Nephron progenitor cell (in vitro differentiated cells): ENCODE measurements around the gene RRP8.

ENCODE experiments used
- DNase-seq: peaks from one replicate; pipeline ENCODE4 v3.0.0; 2021
- H3K27ac Mint-ChIP-seq: 2 replicates; pipeline ENCODE4 v1.8.0; 2021; ENCODE audit warnings: mild to moderate bottlenecking, moderate library complexity, mixed read lengths
- H3K27me3 Mint-ChIP-seq: 2 replicates; pipeline ENCODE4 v1.8.0; 2021; ENCODE audit warnings: mild to moderate bottlenecking, low read depth, mixed read lengths; ENCODE audit not compliant: poor library complexity
- H3K36me3 Mint-ChIP-seq: 2 replicates; pipeline ENCODE4 v1.8.0; 2021; ENCODE audit warnings: low read depth, mixed read lengths
- H3K4me1 Mint-ChIP-seq: 2 replicates; pipeline ENCODE4 v1.8.0; 2021; ENCODE audit warnings: mixed read lengths
- H3K4me3 Mint-ChIP-seq: 2 replicates; pipeline ENCODE4 v1.8.0; 2021; ENCODE audit warnings: mild to moderate bottlenecking, moderate library complexity, mixed read lengths
- H3K9me3 Mint-ChIP-seq: 2 replicates; pipeline ENCODE4 v1.8.0; 2021; ENCODE audit warnings: mild to moderate bottlenecking, moderate library complexity, mixed read lengths
- TF ChIP-seq, protein P1 (sequence below): fragments of 200-600 bp; sonication (generic); IDR thresholded peaks from 2 replicates; pipeline ENCODE4 v1.5.0; 2021; ENCODE audit warnings: antibody characterized with exemption

Gene RRP8

DNA sequence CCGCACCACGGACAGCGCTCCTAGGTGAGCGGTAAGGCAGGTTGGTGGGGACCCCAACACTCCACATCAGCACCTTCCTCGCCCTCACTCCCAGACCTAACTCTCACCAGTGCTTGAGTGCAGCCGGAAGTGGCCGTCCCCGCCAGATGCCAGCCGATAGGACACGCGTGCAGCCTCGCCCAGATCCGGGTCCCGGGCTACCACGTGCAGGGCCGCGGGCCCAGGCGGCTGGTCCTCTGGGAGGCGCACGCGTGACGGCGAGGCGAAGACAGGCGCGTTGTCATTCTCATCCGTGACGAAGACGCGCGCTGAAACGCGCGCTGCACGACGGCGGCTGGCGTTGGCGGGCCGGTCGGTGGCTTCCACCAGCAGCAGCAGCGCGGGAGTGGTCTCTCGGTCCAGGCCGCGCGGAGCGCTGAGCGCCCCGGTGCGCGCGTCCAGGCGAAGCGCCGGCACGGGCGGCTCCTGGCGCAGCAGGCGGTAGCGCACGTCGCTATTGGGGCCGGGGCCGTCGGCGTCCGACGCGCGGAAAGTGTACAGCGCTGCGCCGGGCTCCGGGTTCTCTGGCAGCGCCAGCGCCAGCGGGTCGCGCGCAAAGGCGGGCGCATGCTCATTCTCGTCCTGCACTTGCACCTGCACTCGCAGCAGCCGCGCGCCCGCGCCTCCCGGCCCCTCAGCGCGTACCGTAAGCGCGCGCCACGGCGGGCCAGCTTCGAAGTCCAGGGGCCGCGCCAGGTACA, 26.6 kb upstream of the RRP8 start:
- H3K9me3 Mint-ChIP-seq, result no peaks in the 10 kb centered on the region
- H3K4me3 Mint-ChIP-seq, result no peak overlapping the region

DNA sequence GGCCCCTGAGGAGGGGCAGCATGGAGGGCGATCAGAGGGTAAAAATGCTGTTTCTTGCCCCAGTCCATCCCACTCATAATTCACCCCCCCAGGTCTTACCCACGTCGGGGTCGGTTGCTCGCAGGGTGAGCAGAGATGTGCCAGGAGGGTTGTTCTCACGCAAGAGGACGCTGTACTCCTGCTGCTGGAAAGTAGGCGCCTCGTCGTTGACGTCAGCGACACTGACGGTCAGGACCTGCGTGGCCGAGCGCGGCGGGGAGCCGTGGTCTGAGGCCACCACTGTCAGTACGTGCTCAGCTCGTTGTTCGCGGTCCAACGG, 26.1 kb upstream of the RRP8 start:
- no peak overlapping the region for H3K27ac Mint-ChIP-seq
- DNase-seq, result no peak
- TF ChIP-seq, protein P1, sequence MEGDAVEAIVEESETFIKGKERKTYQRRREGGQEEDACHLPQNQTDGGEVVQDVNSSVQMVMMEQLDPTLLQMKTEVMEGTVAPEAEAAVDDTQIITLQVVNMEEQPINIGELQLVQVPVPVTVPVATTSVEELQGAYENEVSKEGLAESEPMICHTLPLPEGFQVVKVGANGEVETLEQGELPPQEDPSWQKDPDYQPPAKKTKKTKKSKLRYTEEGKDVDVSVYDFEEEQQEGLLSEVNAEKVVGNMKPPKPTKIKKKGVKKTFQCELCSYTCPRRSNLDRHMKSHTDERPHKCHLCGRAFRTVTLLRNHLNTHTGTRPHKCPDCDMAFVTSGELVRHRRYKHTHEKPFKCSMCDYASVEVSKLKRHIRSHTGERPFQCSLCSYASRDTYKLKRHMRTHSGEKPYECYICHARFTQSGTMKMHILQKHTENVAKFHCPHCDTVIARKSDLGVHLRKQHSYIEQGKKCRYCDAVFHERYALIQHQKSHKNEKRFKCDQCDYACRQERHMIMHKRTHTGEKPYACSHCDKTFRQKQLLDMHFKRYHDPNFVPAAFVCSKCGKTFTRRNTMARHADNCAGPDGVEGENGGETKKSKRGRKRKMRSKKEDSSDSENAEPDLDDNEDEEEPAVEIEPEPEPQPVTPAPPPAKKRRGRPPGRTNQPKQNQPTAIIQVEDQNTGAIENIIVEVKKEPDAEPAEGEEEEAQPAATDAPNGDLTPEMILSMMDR, result no peak
- H3K36me3 Mint-ChIP-seq, result peaks cover 74% of the 10 kb centered on the region
- H3K4me1 Mint-ChIP-seq, result peaks cover 5% of the 10 kb centered on the region
- H3K4me3 Mint-ChIP-seq, result no peak overlapping the region
- H3K9me3 Mint-ChIP-seq, result no peaks in the 10 kb centered on the region
- peaks cover 35% of the 10 kb centered on the region for H3K27me3 Mint-ChIP-seq

More for the DNA sequence above, 26.6 kb upstream of the RRP8 start:
- no peak overlapping the region for H3K27ac Mint-ChIP-seq
- TF ChIP-seq, protein P1, result no peak
- peaks cover 72% of the 10 kb centered on the region for H3K36me3 Mint-ChIP-seq
- H3K27me3 Mint-ChIP-seq, result peaks cover 35% of the 10 kb centered on the region
- DNase-seq, result peak; percentile 53
- peaks cover 5% of the 10 kb centered on the region for H3K4me1 Mint-ChIP-seq

DNA sequence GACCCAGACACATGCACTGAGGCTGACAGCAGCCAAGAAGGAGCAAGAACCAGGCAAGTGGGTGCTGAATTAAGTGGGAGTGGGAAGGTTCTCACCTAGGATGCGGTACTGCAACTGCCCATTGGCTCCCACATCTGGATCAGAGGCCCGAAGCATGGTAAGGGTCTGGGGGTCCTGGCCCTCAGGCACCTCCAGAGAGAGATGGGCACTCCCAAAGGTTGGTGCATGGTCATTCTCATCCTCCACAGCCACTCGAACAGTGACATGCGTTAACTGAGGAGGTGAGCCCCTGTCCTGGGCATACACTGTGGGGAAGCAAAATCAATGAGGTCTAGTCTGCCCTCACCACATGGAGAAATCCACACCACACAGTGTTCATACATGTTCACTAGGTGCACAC, 25.1 kb upstream of the RRP8 start:
- H3K36me3 Mint-ChIP-seq, result peaks cover 79% of the 10 kb centered on the region
- H3K27me3 Mint-ChIP-seq, result peaks cover 35% of the 10 kb centered on the region
- TF ChIP-seq, protein P1, result no peak
- no peak overlapping the region for H3K4me3 Mint-ChIP-seq
- no peaks in the 10 kb centered on the region for H3K9me3 Mint-ChIP-seq
- H3K27ac Mint-ChIP-seq, result no peak overlapping the region
- DNase-seq, result no peak
- H3K4me1 Mint-ChIP-seq, result peaks cover 4% of the 10 kb centered on the region

DNA sequence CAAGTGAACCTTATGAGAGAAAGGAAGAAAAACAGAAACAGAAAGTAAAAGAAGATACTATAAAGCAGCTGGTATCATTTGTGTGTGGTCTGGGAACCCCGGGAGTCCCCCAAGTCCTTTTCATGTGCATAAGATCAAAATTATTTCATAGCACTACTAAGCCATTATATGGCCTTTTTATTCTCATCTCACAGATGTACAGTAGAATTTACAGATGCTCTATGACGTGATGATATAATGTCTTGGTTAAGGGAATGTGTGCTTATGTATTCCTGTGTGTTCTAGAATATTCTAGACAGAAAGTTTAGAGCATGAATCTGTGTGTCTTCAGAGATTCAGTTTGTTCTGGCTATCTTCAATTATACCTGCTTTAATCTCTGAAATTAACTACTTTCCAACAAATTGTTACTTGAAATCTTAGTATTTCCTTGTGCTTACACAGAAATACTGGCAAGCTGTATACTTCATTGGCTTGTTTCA, 24.4 kb upstream of the RRP8 start:
- H3K4me1 Mint-ChIP-seq, result no peaks in the 10 kb centered on the region
- no peak for DNase-seq
- H3K4me3 Mint-ChIP-seq, result no peak overlapping the region
- H3K27me3 Mint-ChIP-seq, result peaks cover 34% of the 10 kb centered on the region
- no peak overlapping the region for H3K27ac Mint-ChIP-seq
- no peaks in the 10 kb centered on the region for H3K9me3 Mint-ChIP-seq
- TF ChIP-seq, protein P1, result no peak
- H3K36me3 Mint-ChIP-seq, result peaks cover 72% of the 10 kb centered on the region

DNA sequence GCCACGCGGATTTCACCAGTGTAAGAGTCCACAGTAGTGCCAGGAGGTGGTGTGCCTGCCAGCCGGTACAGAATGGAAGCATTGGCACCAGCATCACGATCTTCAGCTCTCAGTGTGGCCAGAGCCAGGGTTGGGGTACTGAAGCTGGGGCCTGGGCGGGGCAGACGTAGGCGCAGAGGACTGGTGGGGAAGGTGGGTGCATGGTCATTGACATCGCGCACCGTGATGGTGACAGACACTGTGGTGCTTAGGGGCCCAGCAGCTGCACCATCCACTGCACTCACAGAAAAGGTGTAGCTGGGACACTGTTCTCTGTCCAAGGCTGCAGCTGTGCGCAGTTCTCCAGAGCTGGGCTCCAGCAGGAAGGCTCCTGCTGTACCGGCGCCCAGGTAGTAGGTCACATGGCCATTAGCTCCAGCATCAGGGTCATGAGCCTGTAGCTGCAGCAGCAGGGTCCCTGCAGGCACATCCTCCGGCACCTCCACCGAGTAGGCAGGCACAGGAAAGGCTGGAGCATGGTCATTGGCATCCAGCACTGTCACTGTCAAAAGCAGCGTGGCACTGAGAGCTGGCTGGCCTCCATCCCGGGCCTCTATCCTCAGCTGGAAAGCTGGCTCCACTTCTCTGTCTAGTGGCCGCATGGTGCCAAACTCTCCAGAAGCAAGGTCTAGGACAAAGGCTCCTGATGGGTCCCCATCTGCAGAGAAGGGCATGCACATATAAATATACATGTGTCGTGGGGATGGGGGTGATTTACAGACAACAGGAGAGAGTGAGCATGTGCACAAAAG, 23.8 kb upstream of the RRP8 start:
- Mint-ChIP-seq H3K36me3 (peaks cover 66% of the 10 kb centered on the region), H3K27ac (no peak overlapping the region), H3K9me3 (no peaks in the 10 kb centered on the region), H3K27me3 (peaks cover 28% of the 10 kb centered on the region), H3K4me3 (no peak overlapping the region), H3K4me1 (no peaks in the 10 kb centered on the region)
- no peak for DNase-seq
- TF ChIP-seq, protein P1, result no peak
